GM12872 (cell line): Measurements from ENCODE around the gene KCNQ1.

Experiments
- CTCF ChIP-seq: IDR thresholded peaks from 3 replicates; pipeline ENCODE4 v1.5.1; 2011; ENCODE audit warnings: low read depth, mild to moderate bottlenecking, low read length, moderate library complexity; ENCODE audit not compliant: insufficient read depth

The KCNQ1 gene

GRCh38 chr11:2458321-2458720, 13.5 kb downstream of the KCNQ1 start:
- no peak for TF ChIP-seq CTCF

- no peak for TF ChIP-seq CTCF
Observed at GRCh38 chr11:2459016-2459725, 14.4 kb downstream of the KCNQ1 start.

DNA sequence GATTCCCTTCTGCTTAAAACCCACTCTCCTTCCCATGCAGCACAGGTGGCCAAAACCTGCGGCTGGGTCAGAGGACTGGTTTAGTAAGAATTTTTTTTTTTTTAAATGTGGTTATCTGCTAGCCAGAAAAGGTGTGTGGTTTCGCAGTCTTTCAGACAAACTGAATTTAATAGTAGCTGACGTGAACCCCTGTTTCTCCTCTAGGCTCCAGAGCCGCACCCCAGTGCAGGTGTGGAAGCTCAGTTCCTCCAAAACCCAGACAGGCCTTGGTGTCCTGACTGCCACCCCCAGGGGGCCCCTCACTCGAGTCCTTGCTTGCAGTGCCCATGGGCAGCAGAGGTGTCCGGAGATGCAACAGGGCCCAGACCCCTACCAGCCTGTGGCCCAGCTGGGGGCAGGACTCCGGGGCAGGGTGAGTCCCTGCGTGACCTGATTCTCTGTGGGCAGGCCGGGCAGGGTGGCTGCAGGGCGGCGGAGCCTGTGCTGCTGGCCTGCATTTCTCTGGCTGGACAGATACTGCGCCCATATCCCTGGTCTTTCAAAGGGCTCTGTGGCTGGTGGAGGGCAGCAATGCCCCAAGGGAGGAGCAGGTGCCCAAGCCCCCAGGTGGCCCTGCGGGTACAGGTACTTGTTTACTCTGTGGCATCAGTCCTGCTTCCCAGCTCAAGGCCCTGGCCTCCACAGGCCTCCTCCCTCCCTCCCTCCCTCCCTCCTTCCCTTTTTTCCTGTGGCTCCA, 15.2 kb downstream of the KCNQ1 start:
- no peak for TF ChIP-seq CTCF

DNA sequence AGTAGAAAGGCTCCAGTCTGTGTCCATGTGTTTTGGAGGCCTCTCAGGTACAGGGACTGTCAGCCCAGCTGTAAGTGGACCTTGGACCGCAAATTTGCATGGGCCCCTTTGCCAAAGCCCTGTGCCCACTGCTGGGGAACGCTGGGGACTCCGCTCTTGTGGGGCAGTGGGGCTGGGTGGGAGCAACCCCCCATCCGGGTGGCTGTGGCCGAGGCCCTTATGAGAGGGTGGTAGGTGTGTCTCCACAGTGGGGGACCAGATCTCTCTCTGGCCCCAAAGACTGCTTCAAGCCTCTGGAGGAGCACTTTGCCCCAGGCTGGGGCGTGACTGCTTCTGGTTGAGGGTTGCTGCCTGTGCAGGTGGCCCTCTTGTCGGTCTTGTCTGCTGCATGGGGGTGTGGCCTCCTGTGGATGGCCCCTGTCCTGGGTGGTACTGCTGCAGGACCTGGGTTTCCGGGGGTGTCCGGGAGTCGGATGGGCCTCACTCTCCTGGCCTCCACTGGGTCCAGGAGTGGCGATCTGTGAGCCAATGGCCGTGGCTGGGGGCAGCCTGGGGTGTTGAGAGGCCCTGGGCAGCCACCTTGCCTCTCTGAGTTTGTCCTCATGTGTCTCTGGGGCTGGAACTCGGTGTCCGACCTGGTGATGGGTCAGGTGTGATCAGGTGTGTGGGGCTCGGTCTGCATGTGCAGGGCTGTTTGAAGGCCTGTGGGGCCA, 15.9 kb downstream of the KCNQ1 start:
- no peak for TF ChIP-seq CTCF

DNA sequence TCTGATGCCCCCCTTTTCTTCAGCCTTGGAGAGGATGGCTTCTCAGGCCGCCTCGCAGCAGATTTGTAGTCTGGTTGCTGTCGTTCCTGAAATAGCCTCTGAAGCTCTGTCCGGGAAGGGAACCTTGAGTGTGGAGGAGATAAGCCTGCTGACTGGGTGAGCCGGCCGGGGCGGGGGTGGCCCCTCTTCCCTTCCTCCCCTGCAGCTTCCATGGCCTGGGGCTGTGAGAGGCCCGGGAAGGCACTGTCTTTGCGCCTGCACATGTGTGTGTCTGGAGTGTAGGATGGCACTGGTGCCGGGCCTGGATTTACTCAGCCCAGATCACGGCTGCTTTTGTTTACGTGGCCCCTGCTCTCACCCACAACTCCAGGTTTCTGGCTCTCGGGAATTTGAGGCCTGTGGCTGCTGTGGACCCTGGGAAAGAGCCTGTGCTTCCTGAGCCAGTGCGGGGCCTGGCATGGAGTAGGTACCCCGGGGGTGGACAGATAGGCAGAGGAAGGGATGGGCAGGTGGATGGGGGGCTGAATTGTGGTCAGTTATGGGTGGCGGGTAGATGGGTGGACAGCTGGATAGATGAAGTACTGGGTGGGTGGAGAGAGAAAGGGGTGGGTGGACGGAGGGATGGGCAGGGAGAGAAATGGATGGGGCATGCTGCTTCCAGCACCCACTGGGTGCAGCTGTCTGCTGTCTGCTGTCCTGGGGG, 16.6 kb downstream of the KCNQ1 start:
- no peak for TF ChIP-seq CTCF

- no peak for TF ChIP-seq CTCF
Observed at GRCh38 chr11:2461956-2462542, 17.2 kb downstream of the KCNQ1 start.
